Colonic mucosa (tissue), 4 donors: ENCODE data around the gene ZNF85. TPM values are rescaled to one million over a fixed set of nuclear protein-coding genes. Genes with fewer than 3 reads are reported as not detected.

ENCODE experiments used
- DNase-seq: peaks from one replicate; pipeline ENCODE4 v3.0.0-alpha.2; 2020
- H3K27ac ChIP-seq: fragments of 200-600 bp; one replicate; pipeline ENCODE4 v1.8.0; 2021
- H3K27me3 ChIP-seq: fragments of 200-600 bp; one replicate; pipeline ENCODE4 v1.8.0; 2021
- H3K36me3 ChIP-seq: fragments of 200-600 bp; one replicate; pipeline ENCODE4 v1.8.0; 2021
- H3K4me1 ChIP-seq: fragments of 200-600 bp; one replicate; pipeline ENCODE4 v1.8.0; 2021; ENCODE audit warnings: mild to moderate bottlenecking
- H3K4me3 ChIP-seq: fragments of 200-600 bp; one replicate; pipeline ENCODE4 v1.8.0; 2021
- H3K9ac ChIP-seq, 2 donors: one replicate each; pipeline ENCODE4 v1.7.0; 2013; ENCODE audit warnings: control low read depth in 2 of 2, low read depth in 2 of 2, low read length in 2 of 2
- H3K9me3 ChIP-seq: fragments of 200-600 bp; one replicate; pipeline ENCODE4 v1.8.0; 2021
- CTCF ChIP-seq: fragments of 200-600 bp; IDR thresholded peaks from one replicate; pipeline ENCODE4 v1.8.0; 2022; ENCODE audit warnings: antibody characterized with exemption, mild to moderate bottlenecking
- intact Hi-C: fragments of 100-400 bp; cut with DNase I; formaldehyde crosslinking; loops from one replicate; pipeline ENCODE4 v1.14.1; 2022
- total RNA-seq, 2 donors: library from RNA; stranded (reverse); fragmentation: NEBNext Ultra II Directional in 1 of 2; extraction: Animal tissue kit (Norgen Biotek cat#: 25700) in 1 of 2; gene quantifications; one replicate each; pipeline ENCODE4 v1.2.1, GENCODE V29; 2021
- donor health status: healthy.
- donor health status: DM: no; HTN: no; CAD: no.
- donor health status: DM: no; HTN: no; CAD: no.

Gene ZNF85
- total RNA-seq: 1 to 10 TPM; 2.4 to 4.5 TPM

DNA sequence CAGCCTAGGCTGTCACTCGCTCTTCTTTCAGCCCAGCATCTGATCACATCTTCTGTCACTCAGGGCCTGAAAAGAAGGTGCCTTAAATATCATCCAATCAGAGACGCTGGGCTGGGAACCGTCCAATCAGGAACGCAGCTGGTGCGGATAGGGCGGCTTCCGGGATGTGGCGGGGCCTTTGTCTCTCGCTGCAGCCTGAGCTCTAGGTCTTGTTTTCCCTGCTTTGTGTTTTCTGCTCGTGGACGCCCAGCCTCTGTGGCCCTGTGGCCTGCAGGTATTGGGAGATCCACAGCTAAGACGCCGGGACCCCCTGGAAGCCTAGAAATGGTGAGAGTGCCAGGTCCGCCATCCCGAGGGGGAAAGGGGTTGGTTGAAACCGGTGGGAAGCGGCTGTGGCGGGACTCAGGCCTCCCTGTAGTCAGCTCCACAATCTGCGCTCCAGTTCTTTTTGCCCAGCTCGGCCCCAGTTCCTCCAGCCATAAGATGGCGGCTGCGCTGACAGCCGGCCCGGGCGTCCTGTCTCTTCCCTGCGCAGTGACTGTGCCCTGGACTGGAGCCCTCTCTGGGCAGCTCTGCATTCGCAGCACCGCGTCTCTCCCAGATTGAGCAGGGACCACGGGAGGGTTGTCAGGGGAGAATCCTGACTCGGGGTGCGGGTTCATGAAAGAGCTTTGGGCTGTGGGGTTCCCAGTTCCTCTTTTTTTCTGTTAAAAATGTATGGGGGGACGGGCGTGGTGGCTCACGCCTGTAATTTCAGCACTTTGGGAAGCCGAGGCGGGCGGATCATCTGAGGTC is at the start of gene ZNF85:
ZNF85 (plus strand) TSS at position 175 of the 795 bp plus-strand sequence; CDS start at position 325, 150 bp downstream.
- Histone ChIP-seq H3K27ac (peak within 1 kb of the TSS; percentile 82), H3K4me1 (peaks cover 4% of the 10 kb centered on the region), H3K4me3 (peak within 1 kb of the TSS; percentile 70), H3K27me3 (no peaks in the 10 kb centered on the region), H3K9ac (peak within 1 kb of the TSS; percentile 61 to 76), H3K9me3 (no peaks in the 10 kb centered on the region), H3K36me3 (no peaks in the 10 kb centered on the region)
- intact Hi-C loops: no loop called here
- no peak for TF ChIP-seq CTCF
- DNase-seq: peak; percentile 93

GRCh38 chr19:20879501-20879900 is 43.5 kb upstream of the ZNF85 start:
- Histone ChIP-seq H3K9me3 (no peaks in the 10 kb centered on the region), H3K27me3 (no peaks in the 10 kb centered on the region), H3K36me3 (no peaks in the 10 kb centered on the region), H3K4me3 (no peak overlapping the region), H3K27ac (no peak overlapping the region), H3K4me1 (no peaks in the 10 kb centered on the region), H3K9ac (no peak overlapping the region)
- intact Hi-C loops: no loop called here
- no peak for TF ChIP-seq CTCF
- no peak for DNase-seq

GRCh38 chr19:20912973-20913372 is 10.1 kb upstream of the ZNF85 start:
- Histone ChIP-seq H3K9me3 (no peaks in the 10 kb centered on the region), H3K27ac (no peak overlapping the region), H3K36me3 (no peaks in the 10 kb centered on the region), H3K4me3 (no peak overlapping the region), H3K9ac (no peak overlapping the region), H3K27me3 (no peaks in the 10 kb centered on the region), H3K4me1 (no peaks in the 10 kb centered on the region)
- intact Hi-C loops: no loop called here
- no peak for DNase-seq
- TF ChIP-seq CTCF: no peak

DNA sequence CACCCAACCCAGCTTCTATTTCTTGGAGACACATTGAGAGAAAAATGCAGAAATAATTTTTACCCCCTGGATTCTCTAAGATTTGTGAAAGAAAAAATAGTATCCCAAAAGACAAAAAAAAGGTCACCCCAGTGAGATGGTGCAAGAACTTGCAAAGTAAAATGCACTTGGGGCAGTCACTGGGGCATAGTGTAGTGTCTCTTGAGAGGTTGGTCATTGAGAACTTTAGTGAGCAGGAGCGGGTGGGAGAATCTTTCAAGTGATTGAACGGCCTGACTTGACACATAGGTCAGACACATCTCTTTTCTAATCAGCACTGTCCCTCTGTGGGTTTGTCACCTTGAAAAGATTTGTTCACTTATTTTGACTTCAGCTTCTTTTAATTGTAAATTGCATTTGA is 2.4 kb downstream of the ZNF85 start:
- DNase-seq: no peak
- H3K4me1 ChIP-seq: peaks cover 4% of the 10 kb centered on the region
- intact Hi-C loops: no loop called here
- TF ChIP-seq CTCF: no peak
- no peak overlapping the region for H3K9ac ChIP-seq
- no peak overlapping the region for H3K4me3 ChIP-seq
- no peaks in the 10 kb centered on the region for H3K36me3 ChIP-seq
- H3K27me3 ChIP-seq: no peaks in the 10 kb centered on the region
- H3K27ac ChIP-seq: no peak overlapping the region
- H3K9me3 ChIP-seq: no peaks in the 10 kb centered on the region

GRCh38 chr19:20926796-20927195 is 3.7 kb downstream of the ZNF85 start:
- DNase-seq: no peak
- Histone ChIP-seq H3K36me3 (no peaks in the 10 kb centered on the region), H3K9ac (no peak overlapping the region), H3K27ac (no peak overlapping the region), H3K27me3 (no peaks in the 10 kb centered on the region), H3K4me1 (peaks cover 4% of the 10 kb centered on the region), H3K4me3 (no peak overlapping the region), H3K9me3 (no peaks in the 10 kb centered on the region)
- no peak for TF ChIP-seq CTCF
- intact Hi-C loops: no loop called here
